Measurements from ENCODE around the gene SNPH.
A peak's percentile ranks its signal among the peaks of the same experiment; 100 is the strongest.

Gene SNPH

DNA sequence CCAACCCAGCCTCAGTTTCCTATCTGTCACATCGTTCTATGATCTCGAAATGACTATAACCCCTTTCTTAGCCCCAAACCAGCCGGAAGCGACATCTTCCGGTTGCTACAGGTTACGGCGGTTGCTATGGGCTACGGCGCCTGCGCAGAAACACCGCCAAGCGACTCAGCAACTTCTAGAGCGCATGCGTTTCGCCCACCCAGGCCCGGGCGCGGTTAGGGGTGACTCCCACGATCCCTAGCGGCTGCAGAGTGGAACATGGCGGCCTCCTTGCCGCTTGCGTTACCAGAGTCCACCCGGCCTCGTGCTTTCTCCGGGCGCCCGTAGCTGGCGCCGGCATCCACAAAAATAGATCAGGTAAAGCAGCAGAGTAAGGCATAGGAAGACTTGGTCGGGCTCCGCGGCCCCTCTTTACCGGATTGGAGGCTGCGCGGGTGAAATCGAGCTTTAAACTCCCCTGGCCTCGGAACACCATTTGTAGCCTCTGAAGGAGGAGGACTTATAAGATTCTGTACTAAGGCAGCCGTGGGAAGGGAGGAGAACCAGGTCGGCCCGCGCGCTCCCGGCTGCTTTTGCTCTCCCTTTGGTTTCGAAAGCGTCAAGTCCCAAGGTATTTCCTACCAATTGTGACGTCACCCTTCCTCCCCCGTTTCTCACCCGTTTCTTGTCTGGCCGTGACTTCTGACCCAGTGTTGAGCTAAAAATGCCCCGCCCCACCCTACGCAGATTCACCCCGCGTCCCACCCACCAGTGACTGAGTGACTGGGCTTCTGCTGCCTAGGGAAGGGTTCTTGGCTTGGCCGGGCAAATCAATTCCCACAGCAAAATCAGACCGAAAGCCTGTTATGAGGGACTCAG, 59.3 kb downstream of the SNPH start:
- TF ChIP-seq TAF1 (IDR thresholded peaks at IDR 0.05; ENCODE audit: low read depth) (peak; percentile 95), CREB1 (IDR thresholded peaks at IDR 0.05; ENCODE audit: low read depth) (peak; percentile 50), CEBPB (IDR thresholded peaks at IDR 0.05) (no peak), EP300 (IDR thresholded peaks at IDR 0.05; ENCODE audit: borderline replicate concordance) (no peak), RAD21 (IDR thresholded peaks at IDR 0.05; ENCODE audit: low read depth) (no peak), ZBTB7A (IDR thresholded peaks at IDR 0.05; ENCODE audit: low read depth) (no peak), NFIC (IDR thresholded peaks at IDR 0.05) (no peak), TEAD4 (IDR thresholded peaks at IDR 0.05) (no peak), FOXM1 (IDR thresholded peaks at IDR 0.05; ENCODE audit: borderline replicate concordance, low read depth) (peak; percentile 84), YY1 (IDR thresholded peaks at IDR 0.05; ENCODE audit: low read depth) (peak; percentile 97), TCF12 (IDR thresholded peaks at IDR 0.05; ENCODE audit: low read depth) (peak; percentile 18; the same call in 1 of the 2 replicates), EGR1 (IDR thresholded peaks at IDR 0.05) (peak; percentile 74)
- TF ChIP-seq, protein P1, sequence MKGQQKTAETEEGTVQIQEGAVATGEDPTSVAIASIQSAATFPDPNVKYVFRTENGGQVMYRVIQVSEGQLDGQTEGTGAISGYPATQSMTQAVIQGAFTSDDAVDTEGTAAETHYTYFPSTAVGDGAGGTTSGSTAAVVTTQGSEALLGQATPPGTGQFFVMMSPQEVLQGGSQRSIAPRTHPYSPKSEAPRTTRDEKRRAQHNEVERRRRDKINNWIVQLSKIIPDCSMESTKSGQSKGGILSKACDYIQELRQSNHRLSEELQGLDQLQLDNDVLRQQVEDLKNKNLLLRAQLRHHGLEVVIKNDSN (IDR thresholded peaks at IDR 0.05), result no peak
- TF ChIP-seq, protein P2, sequence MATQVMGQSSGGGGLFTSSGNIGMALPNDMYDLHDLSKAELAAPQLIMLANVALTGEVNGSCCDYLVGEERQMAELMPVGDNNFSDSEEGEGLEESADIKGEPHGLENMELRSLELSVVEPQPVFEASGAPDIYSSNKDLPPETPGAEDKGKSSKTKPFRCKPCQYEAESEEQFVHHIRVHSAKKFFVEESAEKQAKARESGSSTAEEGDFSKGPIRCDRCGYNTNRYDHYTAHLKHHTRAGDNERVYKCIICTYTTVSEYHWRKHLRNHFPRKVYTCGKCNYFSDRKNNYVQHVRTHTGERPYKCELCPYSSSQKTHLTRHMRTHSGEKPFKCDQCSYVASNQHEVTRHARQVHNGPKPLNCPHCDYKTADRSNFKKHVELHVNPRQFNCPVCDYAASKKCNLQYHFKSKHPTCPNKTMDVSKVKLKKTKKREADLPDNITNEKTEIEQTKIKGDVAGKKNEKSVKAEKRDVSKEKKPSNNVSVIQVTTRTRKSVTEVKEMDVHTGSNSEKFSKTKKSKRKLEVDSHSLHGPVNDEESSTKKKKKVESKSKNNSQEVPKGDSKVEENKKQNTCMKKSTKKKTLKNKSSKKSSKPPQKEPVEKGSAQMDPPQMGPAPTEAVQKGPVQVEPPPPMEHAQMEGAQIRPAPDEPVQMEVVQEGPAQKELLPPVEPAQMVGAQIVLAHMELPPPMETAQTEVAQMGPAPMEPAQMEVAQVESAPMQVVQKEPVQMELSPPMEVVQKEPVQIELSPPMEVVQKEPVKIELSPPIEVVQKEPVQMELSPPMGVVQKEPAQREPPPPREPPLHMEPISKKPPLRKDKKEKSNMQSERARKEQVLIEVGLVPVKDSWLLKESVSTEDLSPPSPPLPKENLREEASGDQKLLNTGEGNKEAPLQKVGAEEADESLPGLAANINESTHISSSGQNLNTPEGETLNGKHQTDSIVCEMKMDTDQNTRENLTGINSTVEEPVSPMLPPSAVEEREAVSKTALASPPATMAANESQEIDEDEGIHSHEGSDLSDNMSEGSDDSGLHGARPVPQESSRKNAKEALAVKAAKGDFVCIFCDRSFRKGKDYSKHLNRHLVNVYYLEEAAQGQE (IDR thresholded peaks at IDR 0.05; ENCODE audit: low read depth), result no peak
- TF ChIP-seq, protein P3, sequence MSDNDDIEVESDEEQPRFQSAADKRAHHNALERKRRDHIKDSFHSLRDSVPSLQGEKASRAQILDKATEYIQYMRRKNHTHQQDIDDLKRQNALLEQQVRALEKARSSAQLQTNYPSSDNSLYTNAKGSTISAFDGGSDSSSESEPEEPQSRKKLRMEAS (IDR thresholded peaks at IDR 0.05), result peak; percentile 80

DNA sequence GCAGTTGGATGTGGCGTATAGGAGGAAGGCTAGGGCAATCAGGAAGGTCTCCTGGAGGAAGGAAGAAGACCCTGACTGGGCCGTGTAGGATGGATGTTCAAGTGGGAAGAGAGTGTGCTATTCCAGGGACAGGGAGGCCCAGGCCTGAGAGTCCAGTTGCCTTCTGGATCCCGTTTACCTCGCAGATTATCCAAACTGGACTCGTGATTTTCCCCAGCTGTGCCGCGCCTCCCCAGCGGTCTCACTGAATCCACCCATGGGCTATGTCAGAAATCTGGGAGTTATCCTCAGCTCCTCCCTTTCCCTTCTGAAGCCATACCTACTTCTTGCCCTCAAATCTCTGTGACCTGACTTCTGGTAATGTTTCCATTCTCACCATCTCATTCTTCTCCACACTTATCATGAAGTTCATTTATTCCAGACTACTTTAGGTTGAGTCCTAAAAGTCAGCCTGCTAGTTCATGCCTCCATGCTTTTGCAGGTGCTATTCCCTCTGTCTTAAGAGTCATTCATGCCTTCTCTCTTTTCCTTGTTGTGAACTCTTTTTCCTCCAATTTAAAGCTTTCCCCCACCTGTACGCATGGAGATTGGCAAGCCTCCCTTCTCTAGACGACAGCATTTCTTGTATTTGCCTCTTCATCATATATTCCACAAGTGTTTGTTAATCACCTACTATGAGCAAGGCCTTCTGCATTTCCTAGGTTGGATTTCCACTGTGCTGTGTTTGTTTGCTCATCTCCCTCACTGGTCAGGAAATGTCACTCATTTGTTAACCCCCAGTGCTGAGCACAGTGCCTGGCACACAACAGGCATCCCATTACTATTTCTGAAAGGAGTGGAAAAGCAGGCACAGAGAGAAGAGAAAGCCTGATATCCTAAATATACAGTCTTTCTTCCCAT, 60.2 kb downstream of the SNPH start:
- TF ChIP-seq RAD21 (IDR thresholded peaks at IDR 0.05; ENCODE audit: low read depth) (no peak), TAF1 (IDR thresholded peaks at IDR 0.05; ENCODE audit: low read depth) (no peak), EP300 (IDR thresholded peaks at IDR 0.05; ENCODE audit: borderline replicate concordance) (no peak), FOXM1 (IDR thresholded peaks at IDR 0.05; ENCODE audit: borderline replicate concordance, low read depth) (no peak), ZBTB7A (IDR thresholded peaks at IDR 0.05; ENCODE audit: low read depth) (no peak), CEBPB (IDR thresholded peaks at IDR 0.05) (no peak), NFIC (IDR thresholded peaks at IDR 0.05) (no peak), CREB1 (IDR thresholded peaks at IDR 0.05; ENCODE audit: low read depth) (no peak), TCF12 (IDR thresholded peaks at IDR 0.05; ENCODE audit: low read depth) (no peak)
- TF ChIP-seq, protein P1 (IDR thresholded peaks at IDR 0.05), result no peak

DNA sequence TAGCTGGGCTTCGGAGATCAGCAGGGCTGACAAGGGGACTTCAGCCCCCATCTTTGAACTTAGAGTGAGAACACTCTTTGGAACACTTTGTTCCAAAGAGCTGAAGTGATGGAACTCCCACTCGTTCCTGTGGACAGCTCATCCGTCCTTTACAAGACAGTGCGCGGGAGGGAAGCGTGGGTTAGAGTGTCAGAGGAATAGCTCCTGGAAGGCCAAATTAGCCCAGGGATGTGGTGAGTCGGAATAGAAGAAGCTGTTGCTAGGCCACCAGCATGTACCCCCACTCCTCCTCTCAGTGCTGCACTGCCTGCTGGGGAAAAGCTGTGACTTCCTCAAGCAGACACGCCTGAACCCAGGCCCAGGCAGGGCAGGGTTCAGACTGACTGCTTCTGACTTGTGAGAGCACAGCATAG, 61.2 kb downstream of the SNPH start:
- no peak for TF ChIP-seq FOXM1 (IDR thresholded peaks at IDR 0.05; ENCODE audit: borderline replicate concordance, low read depth)
- no peak for TF ChIP-seq CEBPB (IDR thresholded peaks at IDR 0.05)
- TF ChIP-seq, protein P2 (IDR thresholded peaks at IDR 0.05; ENCODE audit: low read depth), result no peak
- TF ChIP-seq TEAD4 (IDR thresholded peaks at IDR 0.05), result no peak
- TF ChIP-seq YY1 (IDR thresholded peaks at IDR 0.05; ENCODE audit: low read depth), result no peak
- no peak for TF ChIP-seq TAF1 (IDR thresholded peaks at IDR 0.05; ENCODE audit: low read depth)
- TF ChIP-seq NFIC (IDR thresholded peaks at IDR 0.05), result no peak
- TF ChIP-seq, protein P3 (IDR thresholded peaks at IDR 0.05), result no peak
- TF ChIP-seq TCF12 (IDR thresholded peaks at IDR 0.05; ENCODE audit: low read depth), result no peak
- no peak for TF ChIP-seq RAD21 (IDR thresholded peaks at IDR 0.05; ENCODE audit: low read depth)
- TF ChIP-seq EP300 (IDR thresholded peaks at IDR 0.05; ENCODE audit: borderline replicate concordance), result no peak
- no peak for TF ChIP-seq EGR1 (IDR thresholded peaks at IDR 0.05)
- no peak for TF ChIP-seq CREB1 (IDR thresholded peaks at IDR 0.05; ENCODE audit: low read depth)
- no peak for TF ChIP-seq ZBTB7A (IDR thresholded peaks at IDR 0.05; ENCODE audit: low read depth)

DNA sequence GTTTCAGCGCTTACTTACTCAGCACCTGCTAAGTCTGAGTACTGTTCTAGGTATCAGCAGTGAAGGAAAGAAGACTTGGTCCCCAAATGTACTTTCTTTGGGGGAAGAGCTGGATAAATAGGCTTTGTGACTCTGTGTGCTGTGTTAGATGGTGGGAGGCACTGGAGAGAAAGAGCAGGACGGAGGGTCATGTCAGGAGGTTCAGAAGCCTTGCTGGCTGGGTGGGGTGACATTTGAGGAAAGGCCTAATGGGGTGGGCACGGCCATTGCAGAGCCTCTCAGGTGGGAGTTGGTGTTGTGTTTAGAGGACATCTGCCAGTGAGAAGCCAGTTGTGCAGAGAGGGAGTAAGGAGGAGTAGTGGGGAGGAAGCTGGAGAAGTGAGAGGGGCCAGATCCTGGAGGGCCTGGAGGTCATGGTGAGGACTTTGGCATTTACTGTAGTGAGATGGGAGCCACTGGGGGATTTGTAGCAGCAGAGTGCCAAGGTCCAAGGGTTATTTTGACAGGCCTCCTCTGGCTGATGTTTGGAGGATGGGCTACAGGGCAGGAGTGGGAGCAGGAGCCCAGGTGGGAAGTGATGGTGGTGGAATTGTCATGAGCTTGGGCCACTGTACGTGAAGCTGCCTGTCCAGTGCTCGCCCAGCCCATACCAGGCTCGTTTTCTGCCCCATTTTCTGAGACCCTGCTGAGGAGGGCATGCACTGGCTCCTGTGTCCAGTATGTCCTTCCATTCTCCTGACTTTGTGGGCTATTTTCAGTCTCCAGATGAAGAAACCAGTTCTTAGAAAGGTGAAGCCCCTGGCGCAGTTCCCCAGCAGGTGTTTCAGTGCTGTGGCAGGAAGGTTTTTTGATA, 62.0 kb downstream of the SNPH start:
- TF ChIP-seq YY1 (IDR thresholded peaks at IDR 0.05; ENCODE audit: low read depth) (no peak), FOXM1 (IDR thresholded peaks at IDR 0.05; ENCODE audit: borderline replicate concordance, low read depth) (no peak), TCF12 (IDR thresholded peaks at IDR 0.05; ENCODE audit: low read depth) (no peak), CEBPB (IDR thresholded peaks at IDR 0.05) (no peak), ZBTB7A (IDR thresholded peaks at IDR 0.05; ENCODE audit: low read depth) (no peak), RAD21 (IDR thresholded peaks at IDR 0.05; ENCODE audit: low read depth) (no peak), TEAD4 (IDR thresholded peaks at IDR 0.05) (no peak), TAF1 (IDR thresholded peaks at IDR 0.05; ENCODE audit: low read depth) (no peak), EGR1 (IDR thresholded peaks at IDR 0.05) (no peak), CREB1 (IDR thresholded peaks at IDR 0.05; ENCODE audit: low read depth) (no peak), EP300 (IDR thresholded peaks at IDR 0.05; ENCODE audit: borderline replicate concordance) (no peak), NFIC (IDR thresholded peaks at IDR 0.05) (no peak)
- TF ChIP-seq, protein P3 (IDR thresholded peaks at IDR 0.05), result no peak
- TF ChIP-seq, protein P1 (IDR thresholded peaks at IDR 0.05), result no peak
- TF ChIP-seq, protein P2 (IDR thresholded peaks at IDR 0.05; ENCODE audit: low read depth), result no peak

Data from Ishikawa (cell line).